SK-N-MC (cell line): Measurements from ENCODE around the gene MAN1C1.
"Not testable (repeated sequence)": the region's sequence is repeated elsewhere in the genome, so short reads cannot be mapped to it uniquely, and the experiment has no call there.

Experiments used
- EZH2 ChIP-seq: fragments of 200-600 bp; sonication (generic); IDR thresholded peaks from one replicate; pipeline ENCODE4 v1.6.1; 2017; ENCODE audit warnings: antibody characterized with exemption
- POLR2AphosphoS5 ChIP-seq: IDR thresholded peaks from 2 replicates; pipeline ENCODE4 v1.6.1; 2012; ENCODE audit warnings: mild to moderate bottlenecking, low read depth, low read length, borderline replicate concordance

GRCh38 chr1:25600971-25601699, 15.5 kb upstream of the MAN1C1 start:
- not testable (repeated sequence) for TF ChIP-seq POLR2AphosphoS5, EZH2
